OCI-LY1 (cell line): ENCODE results near the gene GFI1B.

ENCODE experiments used
- H2AFZ ChIP-seq: fragments of 200-600 bp; sonication (generic), shearing (Covaris generic); 2 replicates; pipeline ENCODE4 v1.6.0; 2014; ENCODE audit warnings: antibody characterized with exemption, mild to moderate bottlenecking, low read length
- H3F3A ChIP-seq: fragments of 200-600 bp; sonication (generic), shearing (Covaris generic); 2 replicates; pipeline ENCODE4 v1.6.0; 2014; ENCODE audit warnings: mild to moderate bottlenecking, antibody characterized with exemption, low read length, moderate library complexity; ENCODE audit not compliant: insufficient read depth
- H3K27ac ChIP-seq: fragments of 200-600 bp; sonication (generic); 2 replicates; pipeline ENCODE4 v1.5.1; 2014; ENCODE audit warnings: low read length, mixed run types, mild to moderate bottlenecking, low read depth; ENCODE audit not compliant: poor library complexity, severe bottlenecking
- H3K27me3 ChIP-seq: fragments of 200-600 bp; sonication (generic); 2 replicates; pipeline ENCODE4 v1.6.0; 2014; ENCODE audit warnings: antibody characterized with exemption, mild to moderate bottlenecking, low read length, moderate library complexity; ENCODE audit not compliant: insufficient read depth
- H3K36me3 ChIP-seq: fragments of 200-600 bp; sonication (generic); 2 replicates; pipeline ENCODE4 v1.6.1; 2014; ENCODE audit warnings: mild to moderate bottlenecking, antibody characterized with exemption, low read length, moderate library complexity, mixed read lengths; ENCODE audit not compliant: insufficient read depth
- H3K4me1 ChIP-seq: fragments of 200-600 bp; sonication (generic); 2 replicates; pipeline ENCODE4 v1.5.1; 2014; ENCODE audit warnings: mild to moderate bottlenecking, low read length, moderate library complexity; ENCODE audit not compliant: insufficient read depth, severe bottlenecking
- H3K4me2 ChIP-seq: fragments of 200-600 bp; sonication (generic), shearing (Covaris generic); 2 replicates; pipeline ENCODE4 v1.6.1; 2014; ENCODE audit warnings: low read length
- H3K4me3 ChIP-seq: fragments of 200-600 bp; sonication (generic); 2 replicates; pipeline ENCODE4 v1.5.1; 2014; ENCODE audit warnings: low read length, low read depth, mild to moderate bottlenecking, mixed read lengths; ENCODE audit not compliant: poor library complexity, severe bottlenecking
- H3K79me2 ChIP-seq: fragments of 200-600 bp; shearing (Covaris generic); 2 replicates; pipeline ENCODE4 v1.6.1; 2016; ENCODE audit warnings: mixed run types, low read length, mixed read lengths; ENCODE audit not compliant: insufficient read depth
- H3K9ac ChIP-seq: fragments of 200-600 bp; sonication (generic), shearing (Covaris generic); 2 replicates; pipeline ENCODE4 v1.6.1; 2014; ENCODE audit warnings: mild to moderate bottlenecking, low read length, mixed read lengths
- H3K9me2 ChIP-seq: fragments of 200-600 bp; sonication (generic), shearing (Covaris generic); 2 replicates; pipeline ENCODE4 v1.6.1; 2014; ENCODE audit warnings: low read depth, mild to moderate bottlenecking, low read length, mixed read lengths
- H3K9me3 ChIP-seq: fragments of 200-600 bp; shearing (Covaris generic); 2 replicates; pipeline ENCODE4 v1.6.1; 2014; ENCODE audit warnings: low read length, mixed read lengths
- H4K20me1 ChIP-seq: fragments of 200-600 bp; sonication (generic), shearing (Covaris generic); 2 replicates; pipeline ENCODE4 v1.6.0; 2016; ENCODE audit warnings: mild to moderate bottlenecking, low read length; ENCODE audit not compliant: insufficient read depth
- EZH2 ChIP-seq: fragments of 200-600 bp; sonication (generic), shearing (Covaris generic); IDR thresholded peaks from 2 replicates; pipeline ENCODE4 v1.8.0; 2017; ENCODE audit warnings: borderline replicate concordance, mixed run types, mild to moderate bottlenecking, antibody characterized with exemption, low read length, moderate library complexity, mixed read lengths
- TF ChIP-seq, protein P1 (sequence below): fragments of 200-600 bp; sonication (generic), shearing (Covaris generic); IDR thresholded peaks from 2 replicates; pipeline ENCODE4 v1.5.1; 2017; ENCODE audit warnings: mild to moderate bottlenecking, antibody characterized with exemption, low read length, moderate library complexity, mixed read lengths

GFI1B gene

DNA sequence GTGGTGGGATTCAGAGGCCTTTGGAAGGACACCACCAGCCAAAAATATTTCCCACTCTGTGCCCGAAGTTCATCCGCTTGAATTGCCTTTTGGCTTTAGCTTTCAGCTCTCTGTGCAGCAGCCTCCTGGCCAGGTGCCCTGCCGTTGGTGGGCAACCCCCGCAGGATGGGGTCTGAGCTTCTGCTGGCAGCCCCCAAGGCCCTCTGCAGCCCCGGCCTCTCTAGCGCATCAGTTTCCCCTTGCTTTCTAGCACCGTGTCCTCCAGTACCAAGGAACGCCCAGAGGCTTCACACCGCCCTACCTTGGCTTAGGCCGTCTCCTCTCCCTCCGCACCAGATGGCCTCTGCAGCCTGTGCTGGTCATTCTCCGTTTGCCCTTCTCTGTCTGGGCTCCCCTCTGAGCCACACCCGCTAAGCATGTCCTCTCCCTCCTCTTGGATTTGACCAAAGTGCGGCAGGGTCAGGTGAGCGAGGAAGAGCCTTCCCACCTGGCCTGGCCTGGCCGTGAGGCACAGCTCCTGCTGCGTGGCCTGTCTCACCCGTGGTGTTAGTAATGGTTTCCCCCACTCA is 29.9 kb upstream of the GFI1B start:
- Histone ChIP-seq H3K9me3 (no peaks in the 10 kb centered on the region), H2AFZ (no peak overlapping the region)
- TF ChIP-seq, protein P1, sequence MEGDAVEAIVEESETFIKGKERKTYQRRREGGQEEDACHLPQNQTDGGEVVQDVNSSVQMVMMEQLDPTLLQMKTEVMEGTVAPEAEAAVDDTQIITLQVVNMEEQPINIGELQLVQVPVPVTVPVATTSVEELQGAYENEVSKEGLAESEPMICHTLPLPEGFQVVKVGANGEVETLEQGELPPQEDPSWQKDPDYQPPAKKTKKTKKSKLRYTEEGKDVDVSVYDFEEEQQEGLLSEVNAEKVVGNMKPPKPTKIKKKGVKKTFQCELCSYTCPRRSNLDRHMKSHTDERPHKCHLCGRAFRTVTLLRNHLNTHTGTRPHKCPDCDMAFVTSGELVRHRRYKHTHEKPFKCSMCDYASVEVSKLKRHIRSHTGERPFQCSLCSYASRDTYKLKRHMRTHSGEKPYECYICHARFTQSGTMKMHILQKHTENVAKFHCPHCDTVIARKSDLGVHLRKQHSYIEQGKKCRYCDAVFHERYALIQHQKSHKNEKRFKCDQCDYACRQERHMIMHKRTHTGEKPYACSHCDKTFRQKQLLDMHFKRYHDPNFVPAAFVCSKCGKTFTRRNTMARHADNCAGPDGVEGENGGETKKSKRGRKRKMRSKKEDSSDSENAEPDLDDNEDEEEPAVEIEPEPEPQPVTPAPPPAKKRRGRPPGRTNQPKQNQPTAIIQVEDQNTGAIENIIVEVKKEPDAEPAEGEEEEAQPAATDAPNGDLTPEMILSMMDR, result no peak
- TF ChIP-seq EZH2, result no peak

DNA sequence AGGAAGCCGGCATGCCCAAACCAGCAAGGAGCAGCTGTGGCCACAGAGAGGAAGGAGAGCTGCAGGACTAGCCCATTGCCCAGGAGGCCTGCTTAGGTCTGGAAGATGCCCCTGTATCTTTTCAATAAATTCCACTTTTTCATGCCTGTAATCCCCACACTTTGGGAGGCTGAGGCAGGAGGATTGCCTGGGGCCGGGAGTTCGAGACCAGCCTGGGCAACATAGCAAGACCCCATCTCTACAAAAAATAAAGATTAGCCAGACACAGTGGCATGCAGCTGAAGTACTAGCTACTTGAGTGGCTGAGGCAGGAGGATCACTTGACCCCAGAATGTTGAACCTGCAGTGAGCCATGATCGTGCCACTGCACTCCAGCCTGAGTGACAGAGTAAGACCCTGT is 28.8 kb upstream of the GFI1B start:
- Histone ChIP-seq H3K9ac (no peak overlapping the region), H3K9me3 (no peaks in the 10 kb centered on the region), H3K27ac (no peak overlapping the region), H3K36me3 (no peaks in the 10 kb centered on the region; the same call in 1 of the 2 replicates), H3K9me2 (no peaks in the 10 kb centered on the region), H4K20me1 (no peaks in the 10 kb centered on the region), H3K79me2 (no peaks in the 10 kb centered on the region), H3K4me1 (peaks cover 11% of the 10 kb centered on the region), H3K4me3 (no peak overlapping the region), H2AFZ (no peak overlapping the region), H3F3A (no peaks in the 10 kb centered on the region), H3K27me3 (no peaks in the 10 kb centered on the region), H3K4me2 (no peak overlapping the region)
- TF ChIP-seq, protein P1, result no peak
- TF ChIP-seq EZH2, result no peak

More for the DNA sequence above, 29.9 kb upstream of the GFI1B start:
- no peaks in the 10 kb centered on the region for H3K9me2 ChIP-seq
- H3K9ac ChIP-seq, result no peak overlapping the region
- no peaks in the 10 kb centered on the region for H3F3A ChIP-seq
- H3K4me1 ChIP-seq, result peaks cover 15% of the 10 kb centered on the region
- no peak overlapping the region for H3K27ac ChIP-seq
- no peaks in the 10 kb centered on the region for H3K36me3 ChIP-seq
- H3K4me3 ChIP-seq, result no peak overlapping the region
- H3K79me2 ChIP-seq, result 0 out of 2 replicates have a peak, but pooled peaks cover under 1% of the 10 kb centered on the region
- no peaks in the 10 kb centered on the region for H3K27me3 ChIP-seq
- H3K4me2 ChIP-seq, result no peak overlapping the region
- no peaks in the 10 kb centered on the region for H4K20me1 ChIP-seq

DNA sequence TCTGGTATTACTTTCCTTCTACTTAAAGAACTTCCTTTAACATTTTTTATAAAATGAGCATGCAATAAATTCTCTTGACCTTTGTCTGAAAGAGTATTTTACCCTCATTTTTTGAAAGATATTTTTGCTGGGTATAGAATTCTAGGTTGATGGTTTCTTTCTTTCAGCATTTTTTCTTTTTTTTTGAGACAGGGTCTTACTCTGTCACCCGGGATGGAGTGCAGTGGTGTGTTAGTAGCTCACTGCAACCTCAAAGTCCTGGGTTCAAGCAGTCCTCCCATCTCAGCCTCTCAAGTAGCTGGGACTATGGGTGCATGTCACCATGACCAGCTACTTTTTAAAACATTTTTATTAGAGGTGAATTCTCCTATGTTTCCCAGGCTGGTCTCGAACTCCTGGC is 23.4 kb upstream of the GFI1B start:
- no peak overlapping the region for H3K4me3 ChIP-seq
- no peak overlapping the region for H3K4me2 ChIP-seq
- no peaks in the 10 kb centered on the region for H4K20me1 ChIP-seq
- TF ChIP-seq, protein P1, result no peak
- no peak for TF ChIP-seq EZH2
- H3K79me2 ChIP-seq, result no peaks in the 10 kb centered on the region
- no peak overlapping the region for H3K9ac ChIP-seq
- no peaks in the 10 kb centered on the region for H3K4me1 ChIP-seq
- no peaks in the 10 kb centered on the region; the same call in 1 of the 2 replicates for H3K36me3 ChIP-seq
- H3F3A ChIP-seq, result no peaks in the 10 kb centered on the region
- peaks cover 15% of the 10 kb centered on the region; the same call in 1 of the 2 replicates for H3K27me3 ChIP-seq
- H3K27ac ChIP-seq, result no peak overlapping the region
- no peak overlapping the region for H2AFZ ChIP-seq
- no peaks in the 10 kb centered on the region for H3K9me2 ChIP-seq
- peaks cover 7% of the 10 kb centered on the region; the same call in 1 of the 2 replicates for H3K9me3 ChIP-seq
